Esophagus squamous epithelium (tissue), 4 donors: ENCODE measurements around the gene MBNL2.

ENCODE experiments used
- POLR2A ChIP-seq, 4 donors: fragments of 450-650 bp; IDR thresholded peaks; one replicate each; pipeline ENCODE4 v1.6.1; 2017; ENCODE audit warnings: antibody characterized with exemption in 4 of 4, mild to moderate bottlenecking in 4 of 4, moderate library complexity in 3 of 4
- TF ChIP-seq, protein P1 (sequence below), 6 experiments: fragments of 450-650 bp in 4 of 6; fragments of 200-600 bp in 2 of 6; sonication (generic) in 2 of 6; IDR thresholded peaks; one replicate each; pipeline ENCODE4 v1.5.1; 2016 to 2019; ENCODE audit warnings: antibody characterized with exemption in 6 of 6, mild to moderate bottlenecking in 4 of 6, moderate library complexity in 4 of 6

DNA sequence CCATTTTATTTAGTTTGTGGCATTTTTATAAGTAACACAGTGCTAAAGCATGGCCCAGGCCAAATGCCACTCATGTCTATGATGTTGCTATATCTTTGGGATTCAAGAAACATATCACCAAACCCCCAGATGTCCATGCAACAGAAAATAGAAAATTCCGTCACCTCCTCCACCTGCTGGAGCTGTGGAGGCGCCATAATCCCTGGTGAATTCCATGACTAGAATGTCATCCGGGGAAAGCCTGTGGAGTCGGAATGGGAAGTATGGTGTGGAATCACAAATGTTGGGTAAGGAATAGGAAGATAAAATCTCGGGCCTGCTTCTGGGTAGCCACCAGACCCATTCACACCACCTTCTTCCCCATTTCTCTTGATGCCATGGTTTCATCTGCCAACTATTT, 160.1 kb downstream of the MBNL2 start:
- no peak for TF ChIP-seq POLR2A (IDR thresholded peaks at IDR 0.05)
- TF ChIP-seq, protein P1, sequence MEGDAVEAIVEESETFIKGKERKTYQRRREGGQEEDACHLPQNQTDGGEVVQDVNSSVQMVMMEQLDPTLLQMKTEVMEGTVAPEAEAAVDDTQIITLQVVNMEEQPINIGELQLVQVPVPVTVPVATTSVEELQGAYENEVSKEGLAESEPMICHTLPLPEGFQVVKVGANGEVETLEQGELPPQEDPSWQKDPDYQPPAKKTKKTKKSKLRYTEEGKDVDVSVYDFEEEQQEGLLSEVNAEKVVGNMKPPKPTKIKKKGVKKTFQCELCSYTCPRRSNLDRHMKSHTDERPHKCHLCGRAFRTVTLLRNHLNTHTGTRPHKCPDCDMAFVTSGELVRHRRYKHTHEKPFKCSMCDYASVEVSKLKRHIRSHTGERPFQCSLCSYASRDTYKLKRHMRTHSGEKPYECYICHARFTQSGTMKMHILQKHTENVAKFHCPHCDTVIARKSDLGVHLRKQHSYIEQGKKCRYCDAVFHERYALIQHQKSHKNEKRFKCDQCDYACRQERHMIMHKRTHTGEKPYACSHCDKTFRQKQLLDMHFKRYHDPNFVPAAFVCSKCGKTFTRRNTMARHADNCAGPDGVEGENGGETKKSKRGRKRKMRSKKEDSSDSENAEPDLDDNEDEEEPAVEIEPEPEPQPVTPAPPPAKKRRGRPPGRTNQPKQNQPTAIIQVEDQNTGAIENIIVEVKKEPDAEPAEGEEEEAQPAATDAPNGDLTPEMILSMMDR (IDR thresholded peaks at IDR 0.05): no peak
